Gastroesophageal sphincter (tissue), 3 donors: Measurements from ENCODE around the gene SAMD14.

Source experiments
- POLR2AphosphoS5 ChIP-seq: sonication (generic); formaldehyde crosslinking; IDR thresholded peaks from one replicate; pipeline ENCODE4 v1.6.1; 2017; ENCODE audit warnings: antibody characterized with exemption
- TF ChIP-seq, protein P1 (sequence below), 4 experiments: fragments of 200-600 bp in 2 of 4; fragments of 450-650 bp in 2 of 4; sonication (generic) in 1 of 4; IDR thresholded peaks; one replicate each; pipeline ENCODE4 v1.5.1; 2017 to 2019; ENCODE audit warnings: antibody characterized with exemption in 4 of 4, mild to moderate bottlenecking in 2 of 4, moderate library complexity in 2 of 4

DNA sequence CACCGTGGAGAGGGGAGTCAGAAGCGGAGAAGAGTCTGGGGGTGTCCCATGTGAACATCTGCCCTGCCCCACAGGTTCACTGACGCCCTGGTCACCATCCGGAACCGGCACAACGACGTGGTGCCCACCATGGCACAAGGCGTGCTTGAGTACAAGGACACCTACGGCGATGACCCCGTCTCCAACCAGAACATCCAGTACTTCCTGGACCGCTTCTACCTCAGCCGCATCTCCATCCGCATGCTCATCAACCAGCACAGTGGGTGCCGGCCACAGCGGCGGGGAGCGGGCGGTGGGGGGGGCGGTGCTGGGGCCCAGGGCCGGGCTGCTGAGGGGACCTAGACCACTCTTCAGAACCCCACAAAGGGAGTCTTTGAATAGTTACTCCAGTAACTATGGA is 24.1 kb downstream of the SAMD14 start:
- no peak for TF ChIP-seq POLR2AphosphoS5
- TF ChIP-seq, protein P1, sequence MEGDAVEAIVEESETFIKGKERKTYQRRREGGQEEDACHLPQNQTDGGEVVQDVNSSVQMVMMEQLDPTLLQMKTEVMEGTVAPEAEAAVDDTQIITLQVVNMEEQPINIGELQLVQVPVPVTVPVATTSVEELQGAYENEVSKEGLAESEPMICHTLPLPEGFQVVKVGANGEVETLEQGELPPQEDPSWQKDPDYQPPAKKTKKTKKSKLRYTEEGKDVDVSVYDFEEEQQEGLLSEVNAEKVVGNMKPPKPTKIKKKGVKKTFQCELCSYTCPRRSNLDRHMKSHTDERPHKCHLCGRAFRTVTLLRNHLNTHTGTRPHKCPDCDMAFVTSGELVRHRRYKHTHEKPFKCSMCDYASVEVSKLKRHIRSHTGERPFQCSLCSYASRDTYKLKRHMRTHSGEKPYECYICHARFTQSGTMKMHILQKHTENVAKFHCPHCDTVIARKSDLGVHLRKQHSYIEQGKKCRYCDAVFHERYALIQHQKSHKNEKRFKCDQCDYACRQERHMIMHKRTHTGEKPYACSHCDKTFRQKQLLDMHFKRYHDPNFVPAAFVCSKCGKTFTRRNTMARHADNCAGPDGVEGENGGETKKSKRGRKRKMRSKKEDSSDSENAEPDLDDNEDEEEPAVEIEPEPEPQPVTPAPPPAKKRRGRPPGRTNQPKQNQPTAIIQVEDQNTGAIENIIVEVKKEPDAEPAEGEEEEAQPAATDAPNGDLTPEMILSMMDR (IDR thresholded peaks at IDR 0.05) = no peak
